ENCODE measurements around the gene SUGP1.
"Not testable (repeated sequence)": the region's sequence is repeated elsewhere in the genome, so short reads cannot be mapped to it uniquely, and the experiment has no call there.

SUGP1 gene

GRCh38 chr19:19261350-19262189, 58.7 kb downstream of the SUGP1 start:
- FAIRE-seq = no peak

DNA sequence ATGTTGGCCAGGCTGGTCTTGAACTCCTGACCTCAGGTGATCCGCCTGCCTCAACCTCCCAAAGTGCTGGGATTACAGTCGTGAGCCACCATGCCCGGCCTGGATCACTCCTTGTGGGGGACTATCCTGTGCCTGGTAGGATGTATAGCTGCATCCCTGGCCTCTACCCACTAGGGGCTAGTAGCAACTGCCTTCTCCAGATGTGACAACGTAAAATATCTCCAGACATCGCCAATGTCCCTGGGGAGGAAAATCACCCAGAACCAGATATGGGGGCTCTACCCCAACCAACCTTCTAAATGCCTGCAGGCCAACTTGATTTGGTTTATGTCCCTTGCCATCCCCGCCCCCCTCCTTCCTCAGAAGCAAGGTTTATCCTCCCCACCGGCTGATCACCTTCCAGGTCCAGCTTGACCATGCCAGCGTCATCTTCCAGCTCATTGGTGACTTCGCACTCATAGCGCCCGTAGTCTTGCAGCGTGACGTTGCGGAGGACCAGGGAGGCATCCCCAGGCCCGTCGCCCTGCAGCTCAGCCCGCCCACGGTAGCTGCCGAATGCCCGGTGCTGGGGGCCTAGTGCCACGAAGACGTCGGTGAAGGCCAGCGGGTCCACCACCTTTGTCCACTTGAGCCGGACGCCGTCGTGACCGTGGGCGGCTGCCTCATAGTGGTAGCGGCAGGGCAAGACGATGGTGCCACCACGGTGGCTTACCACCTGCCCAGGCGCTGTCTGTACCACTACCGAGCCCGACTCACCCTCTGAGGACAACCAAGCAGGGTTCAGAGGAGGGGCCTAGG, 59.7 kb downstream of the SUGP1 start:
- no peak for FAIRE-seq

DNA sequence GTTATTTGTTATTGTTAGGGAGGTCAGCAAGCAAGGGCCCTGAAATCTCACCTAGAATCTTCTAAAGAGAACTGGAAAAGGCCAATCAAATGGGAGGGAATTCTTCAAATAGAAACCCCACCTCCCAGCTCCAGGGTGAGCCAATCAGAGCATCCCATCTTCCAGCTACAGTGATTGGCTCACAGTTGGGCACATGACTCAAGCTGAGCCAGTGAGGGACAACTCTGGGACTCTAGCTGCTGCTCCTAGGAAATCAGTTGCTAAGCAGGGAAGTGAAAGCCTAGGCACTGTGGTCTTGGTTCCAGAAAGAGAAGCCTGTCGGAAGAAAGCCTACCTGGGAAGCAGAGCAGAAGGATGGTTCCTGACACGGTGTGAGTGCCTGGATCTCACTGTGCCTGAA, 60.6 kb downstream of the SUGP1 start:
- FAIRE-seq = peak; percentile 33

DNA sequence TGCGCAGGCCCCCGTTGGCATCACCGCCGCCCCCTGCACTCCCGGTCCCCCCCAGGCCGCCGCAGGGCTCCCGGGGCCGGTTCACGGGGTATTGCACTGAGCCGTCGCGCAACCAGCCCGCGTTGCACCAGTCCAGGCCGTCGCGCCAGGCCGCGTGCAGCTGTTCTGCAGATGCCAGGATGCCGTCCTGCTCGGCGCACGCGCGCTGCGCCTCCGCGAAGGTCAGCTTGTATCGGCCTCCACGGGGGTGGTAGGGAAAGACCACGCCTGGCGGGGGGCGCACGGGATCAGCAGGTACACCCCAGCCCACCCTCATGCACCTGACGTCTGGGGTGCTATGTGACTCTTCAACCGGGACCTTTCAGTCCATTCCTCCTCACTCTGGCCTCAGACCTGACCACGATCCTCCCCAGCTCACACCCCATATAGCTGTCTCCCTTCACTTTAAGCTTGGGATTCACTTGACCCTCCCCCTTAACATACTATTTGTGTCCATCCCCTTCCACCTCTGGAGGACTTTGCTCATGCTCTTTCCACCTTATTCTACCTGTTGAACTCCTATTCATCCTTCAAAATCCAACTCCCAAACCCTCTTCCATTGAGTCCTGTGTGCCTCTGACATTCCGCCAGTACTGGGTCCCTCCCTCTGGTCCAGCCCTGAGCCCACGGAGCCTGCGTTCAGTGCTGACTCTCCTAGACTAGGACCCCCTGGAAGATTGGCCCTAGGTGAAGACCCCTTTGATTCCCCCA, 61.5 kb downstream of the SUGP1 start:
- FAIRE-seq = no peak

DNA sequence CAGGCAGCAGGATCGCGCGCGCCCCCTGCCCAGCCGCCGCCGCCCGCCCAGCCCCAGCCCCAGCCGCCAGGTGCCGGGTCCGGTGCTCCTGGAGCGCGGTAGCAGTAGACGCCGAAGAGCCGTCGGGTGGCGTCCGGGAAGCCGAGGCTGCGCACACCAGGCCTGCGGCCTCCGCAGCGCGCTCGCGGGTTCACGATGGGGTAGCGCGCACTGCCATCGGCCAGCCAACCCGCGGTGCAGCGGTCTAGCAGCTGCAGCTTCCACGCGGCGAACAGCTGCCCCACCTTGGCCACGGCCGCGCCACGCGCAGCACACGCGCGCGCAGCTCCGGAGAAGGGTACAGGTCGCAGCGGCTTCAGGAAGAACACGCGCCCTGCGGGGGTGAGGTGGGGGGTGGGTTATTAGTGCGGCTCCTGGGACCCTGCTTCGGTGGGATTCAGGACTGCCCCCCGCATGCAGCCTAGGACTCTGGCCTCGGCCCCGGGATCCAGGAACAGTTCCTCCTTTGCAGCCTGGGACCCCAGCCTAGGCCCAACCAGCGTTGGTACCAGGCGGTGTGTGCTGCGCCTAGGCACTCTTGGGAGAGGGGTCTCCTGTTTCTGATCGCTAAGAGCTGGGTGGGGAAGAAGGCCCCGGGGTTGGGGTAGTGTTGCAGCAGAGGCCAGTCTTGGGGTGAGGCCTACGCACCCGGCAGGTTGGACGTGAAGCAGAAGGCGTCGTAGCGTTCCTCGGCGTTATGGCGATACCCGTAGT, 62.3 kb downstream of the SUGP1 start:
- FAIRE-seq = no peak

GRCh38 chr19:19257137-19257536, 63.2 kb downstream of the SUGP1 start:
- FAIRE-seq = no peak

- no peak for FAIRE-seq
Measured at GRCh38 chr19:19256072-19256969, 64.0 kb downstream of the SUGP1 start.

GRCh38 chr19:19253409-19253808, 66.9 kb downstream of the SUGP1 start:
- FAIRE-seq = not testable (repeated sequence)

GRCh38 chr19:19250196-19250801, 70.0 kb downstream of the SUGP1 start:
- FAIRE-seq = no peak

GRCh38 chr19:19240476-19240875, 79.8 kb downstream of the SUGP1 start:
- no peak for FAIRE-seq

DNA sequence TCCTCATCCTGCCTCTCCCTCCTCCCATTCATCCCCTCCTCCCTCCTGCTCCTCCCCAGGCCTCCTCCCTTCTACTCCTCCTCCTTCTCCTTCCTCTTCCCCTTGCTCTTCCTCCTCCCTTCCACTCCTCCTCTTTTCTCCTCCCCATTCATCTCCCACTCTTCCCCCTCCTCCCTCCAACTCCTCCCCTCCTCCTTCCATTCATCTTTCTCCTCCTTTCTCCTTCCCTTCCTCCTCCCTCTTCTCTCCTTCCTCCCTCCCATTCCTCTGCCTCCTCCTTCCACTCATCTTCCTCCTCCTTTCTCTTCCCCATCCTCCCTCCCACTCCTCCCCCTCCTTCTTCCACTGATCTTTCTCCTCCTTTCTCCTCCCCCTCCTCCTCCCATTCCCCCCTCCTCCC, 80.6 kb downstream of the SUGP1 start:
- FAIRE-seq = no peak

DNA sequence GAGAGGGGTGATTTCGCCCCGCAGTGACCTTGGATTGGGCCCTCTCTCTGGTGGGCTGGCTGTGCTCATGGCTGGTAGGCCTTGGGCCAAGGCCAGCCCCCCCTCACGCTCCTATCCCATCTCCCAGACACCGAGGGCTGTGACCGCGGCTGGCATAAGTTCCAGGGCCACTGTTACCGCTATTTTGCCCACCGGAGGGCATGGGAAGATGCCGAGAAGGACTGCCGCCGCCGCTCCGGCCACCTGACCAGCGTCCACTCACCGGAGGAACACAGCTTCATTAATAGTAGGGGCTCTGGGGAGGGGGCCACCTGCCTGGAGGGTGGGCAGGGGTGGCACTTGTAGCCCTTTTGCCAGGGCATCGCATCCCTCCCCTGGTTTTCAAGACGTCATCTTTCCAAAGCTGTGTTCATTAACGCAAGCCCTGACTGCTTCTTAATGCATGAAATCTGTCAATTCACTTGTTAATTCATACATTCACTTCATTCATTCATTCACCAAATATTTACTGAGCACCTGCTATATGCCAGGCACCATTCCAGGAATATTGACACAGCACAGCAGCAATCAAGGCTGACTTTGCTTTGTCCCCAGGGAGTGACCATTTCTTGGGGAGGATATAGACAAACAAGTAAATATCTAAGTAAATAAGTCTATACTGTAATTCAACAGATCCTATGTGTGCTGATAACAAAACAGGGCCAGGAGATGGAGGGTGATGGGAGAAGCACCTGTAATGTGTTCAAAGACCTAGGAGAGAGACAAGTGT, 82.0 kb downstream of the SUGP1 start:
- no peak for FAIRE-seq

DNA sequence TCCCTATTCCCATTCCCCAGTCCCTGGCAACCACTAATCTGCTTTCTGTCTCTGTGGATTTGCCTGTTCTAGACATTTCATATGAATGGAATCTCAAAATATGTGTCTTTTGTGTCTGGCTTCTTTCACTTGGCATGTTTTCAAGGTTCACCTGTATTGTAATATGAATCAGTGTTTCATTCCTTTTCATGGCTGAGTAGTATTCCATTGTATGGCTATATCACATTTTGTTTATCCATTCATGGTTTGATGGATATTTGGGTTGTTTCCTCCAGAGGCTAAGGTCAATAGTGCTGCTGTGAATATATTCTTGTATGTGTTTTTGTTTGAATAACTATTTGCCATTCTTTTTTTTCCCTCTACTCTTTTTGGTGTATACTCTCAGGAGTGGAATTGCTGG, 84.1 kb downstream of the SUGP1 start:
- no peak for FAIRE-seq

- no peak for FAIRE-seq
Measured at GRCh38 chr19:19234220-19234816, 86.0 kb downstream of the SUGP1 start.

- no peak for FAIRE-seq
Measured at GRCh38 chr19:19232261-19232721, 88.0 kb downstream of the SUGP1 start.

DNA sequence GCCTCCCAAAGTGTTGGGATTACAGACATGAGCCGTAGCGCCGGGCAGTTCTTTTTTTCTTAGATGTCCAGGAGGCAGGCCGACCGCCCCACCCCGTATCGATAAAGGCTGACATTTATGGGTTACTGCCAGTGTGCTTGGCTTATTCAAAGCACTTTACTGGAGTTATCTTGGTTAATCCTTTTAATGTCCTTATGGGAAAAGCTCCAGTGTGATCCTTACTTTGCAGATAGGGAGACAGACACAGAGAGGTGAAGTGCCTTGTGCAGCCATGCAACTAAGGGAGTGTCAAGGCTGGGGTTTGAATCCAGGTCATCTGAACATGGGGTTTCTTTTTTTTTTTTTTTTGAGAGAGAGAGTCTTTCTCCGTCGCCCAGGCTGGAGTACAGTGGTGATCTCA, 89.3 kb downstream of the SUGP1 start:
- FAIRE-seq = no peak

DNA sequence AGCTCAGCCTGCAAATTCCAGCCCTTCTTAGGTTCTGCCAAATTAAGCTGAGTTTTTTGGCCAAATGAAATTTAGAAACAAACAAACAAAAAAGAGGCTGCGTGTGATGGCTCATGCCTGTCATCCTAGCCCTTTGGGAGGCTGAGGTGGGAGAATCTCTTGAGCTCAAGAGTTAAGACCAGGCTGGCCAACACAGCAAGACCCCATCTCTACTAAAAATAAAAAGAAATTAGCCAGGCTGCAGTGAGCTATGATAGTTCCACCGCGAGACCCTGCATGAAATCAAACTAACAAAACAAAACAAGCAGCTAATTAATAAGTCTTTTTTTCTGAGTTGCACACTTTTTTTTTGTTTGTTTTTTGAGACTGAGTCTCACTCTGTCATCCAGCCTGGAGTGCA, 90.6 kb downstream of the SUGP1 start:
- no peak for FAIRE-seq

GRCh38 chr19:19227217-19227616, 93.1 kb downstream of the SUGP1 start:
- FAIRE-seq = no peak

DNA sequence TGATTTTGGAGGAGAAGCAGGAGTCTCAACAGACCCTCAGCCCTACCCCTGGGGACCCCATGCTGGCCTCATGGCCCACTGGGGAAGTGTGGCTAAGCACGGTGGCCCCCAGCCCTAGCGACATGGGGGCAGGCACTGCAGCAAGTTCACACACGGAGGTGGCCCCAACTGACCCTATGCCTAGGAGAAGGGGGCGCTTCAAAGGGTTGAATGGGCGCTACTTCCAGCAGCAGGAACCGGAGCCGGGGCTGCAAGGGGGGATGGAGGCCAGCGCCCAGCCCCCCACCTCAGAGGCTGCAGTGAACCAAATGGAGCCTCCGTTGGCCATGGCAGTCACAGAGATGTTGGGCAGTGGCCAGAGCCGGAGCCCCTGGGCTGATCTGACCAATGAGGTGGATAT, 93.6 kb downstream of the SUGP1 start:
- FAIRE-seq = no peak

DNA sequence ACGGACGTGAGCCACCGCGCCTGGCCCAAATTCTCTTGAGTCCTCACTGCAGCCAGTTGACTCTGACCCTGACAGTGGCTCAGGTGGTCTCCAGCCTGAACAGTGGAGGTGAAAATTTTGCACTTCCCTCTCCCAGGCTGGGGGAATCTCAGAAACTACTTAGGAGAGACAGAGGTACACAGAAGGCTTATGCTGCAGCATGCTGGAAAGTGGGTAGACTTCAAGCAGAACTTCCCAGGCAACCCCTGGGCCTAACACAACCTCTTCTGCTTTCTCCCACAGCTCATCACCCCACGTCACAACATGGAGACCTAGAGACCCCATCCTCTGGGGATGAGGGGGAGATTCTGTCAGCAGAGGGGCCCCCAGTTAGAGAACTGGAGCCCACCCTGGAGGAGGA, 94.1 kb downstream of the SUGP1 start:
- FAIRE-seq = no peak

All from TTC549 (cell line).